AG09319 (cell line): ENCODE results near the gene AREG.

Source experiments
- DNase-seq: peaks from one replicate; pipeline ENCODE4 v3.0.0-alpha.2; 2010; ENCODE audit warnings: low read depth; ENCODE audit errors: extremely low read depth
- CTCF ChIP-seq: IDR thresholded peaks from 2 replicates; pipeline ENCODE4 v1.5.1; 2011; ENCODE audit warnings: low read depth, mild to moderate bottlenecking, inconsistent platforms, low read length, moderate library complexity

AREG gene

GRCh38 chr4:74475946-74476345, 31.0 kb downstream of the AREG start:
- DNase-seq, result no peak
- no peak for TF ChIP-seq CTCF

GRCh38 chr4:74479009-74479408, 34.1 kb downstream of the AREG start:
- no peak for TF ChIP-seq CTCF
- DNase-seq, result no peak

DNA sequence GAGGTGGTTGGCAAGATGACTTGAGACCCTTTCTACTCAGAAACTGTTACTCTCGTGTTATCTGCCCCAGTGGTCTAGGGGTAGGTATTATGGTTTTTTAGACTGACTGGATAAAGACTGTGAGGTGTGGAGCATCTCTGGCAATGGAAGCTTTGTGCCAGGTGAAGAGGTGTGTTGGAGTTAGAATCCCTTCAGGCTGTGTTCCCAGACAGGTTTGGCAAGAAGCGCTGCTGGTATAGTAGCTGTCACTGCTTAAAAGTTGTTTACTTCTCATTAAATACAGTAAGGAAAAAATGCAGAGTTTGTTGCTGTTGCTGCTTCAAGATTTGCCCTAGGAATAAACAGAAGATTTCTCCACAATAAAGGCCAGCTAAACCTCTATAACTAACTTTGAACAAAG, 35.3 kb downstream of the AREG start:
- no peak for DNase-seq
- no peak for TF ChIP-seq CTCF

DNA sequence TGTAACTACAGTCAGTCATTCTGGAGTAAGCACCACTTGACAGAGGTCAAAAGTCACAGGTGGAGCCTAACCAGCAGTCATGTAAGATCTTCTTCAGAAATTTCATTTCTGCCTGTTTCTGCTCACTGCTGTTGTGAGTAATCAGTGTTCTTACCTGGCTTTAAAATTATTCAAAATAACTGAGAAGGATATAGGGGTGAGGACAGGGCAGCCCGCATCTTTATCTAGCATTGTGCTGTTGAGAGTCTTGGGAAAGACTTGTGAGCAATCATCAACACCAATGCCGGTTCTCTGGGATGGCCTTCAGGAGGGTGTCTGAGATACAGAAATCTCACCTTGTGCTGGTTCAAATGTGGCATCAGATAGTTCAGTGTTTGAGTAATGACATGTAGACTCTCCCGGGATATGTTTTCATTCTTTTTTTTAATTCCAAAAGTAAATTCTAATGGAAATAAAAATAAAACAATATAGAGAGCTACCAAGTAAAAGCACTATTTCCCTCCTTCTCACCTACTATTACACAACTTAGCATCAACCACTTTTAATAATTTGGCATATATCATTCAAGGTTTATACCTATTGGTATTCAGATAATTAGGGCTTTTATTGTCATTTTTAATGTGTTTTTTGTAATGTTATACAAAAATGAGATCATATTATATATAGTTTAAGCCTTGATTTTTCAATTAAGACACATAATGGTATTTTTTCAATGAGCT, 37.1 kb downstream of the AREG start:
- no peak for DNase-seq
- TF ChIP-seq CTCF, result no peak

DNA sequence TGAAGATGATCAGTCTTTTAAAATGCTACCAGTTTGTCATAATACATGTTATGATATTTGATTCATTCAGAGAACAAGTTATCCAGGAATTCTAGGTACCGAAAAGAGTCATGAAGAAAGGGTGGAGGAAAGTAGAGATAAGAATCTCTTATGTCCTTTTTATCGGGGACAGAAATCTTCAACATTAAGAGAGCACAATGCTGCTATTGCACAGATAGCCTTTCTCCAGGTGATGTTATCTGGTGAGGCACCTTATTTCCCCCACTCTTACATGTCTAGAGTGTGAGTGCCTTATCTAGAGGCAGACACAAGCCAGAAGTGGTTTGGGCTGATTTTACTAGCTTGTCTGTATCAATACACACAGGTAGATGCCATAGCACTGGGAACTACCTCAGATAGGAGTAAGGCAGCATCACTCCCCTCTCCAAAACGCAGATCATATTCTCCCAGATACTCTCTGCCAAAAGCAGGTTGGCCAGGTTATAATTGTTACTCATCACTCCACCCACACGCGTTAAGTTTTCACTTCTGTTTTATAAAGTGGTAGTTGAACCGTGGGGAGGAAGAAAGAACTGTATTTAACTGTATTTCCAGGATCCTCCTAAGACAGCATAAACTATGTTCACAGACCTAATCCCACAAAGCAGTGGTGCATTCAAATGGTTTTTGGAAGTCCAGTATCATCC, 38.4 kb downstream of the AREG start:
- TF ChIP-seq CTCF, result no peak

GRCh38 chr4:74486905-74487304, 42.0 kb downstream of the AREG start:
- TF ChIP-seq CTCF, result no peak
- DNase-seq, result no peak

More for the DNA sequence above, 38.4 kb downstream of the AREG start:
- DNase-seq, result no peak

DNA sequence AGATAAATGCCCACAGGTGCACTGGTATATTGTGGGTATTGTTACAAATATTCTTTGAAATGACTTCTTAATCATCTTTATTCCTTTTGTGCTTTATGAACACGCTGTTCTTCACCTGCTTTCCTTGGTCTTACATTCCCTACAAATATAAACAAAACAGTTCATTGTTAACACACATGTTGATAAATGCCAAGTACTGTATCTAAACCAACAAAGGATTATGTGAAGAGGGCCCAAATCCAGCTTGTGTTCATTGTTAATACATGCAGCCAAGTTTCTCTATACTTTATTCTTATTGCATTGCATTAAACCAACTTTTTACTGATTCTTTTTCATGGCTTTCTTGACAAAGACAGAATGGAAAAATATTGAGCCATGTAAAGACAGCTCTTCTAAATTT, 42.8 kb downstream of the AREG start:
- TF ChIP-seq CTCF, result no peak
- no peak for DNase-seq
